Measurements from ENCODE around the gene PABPN1.

The PABPN1 gene

DNA sequence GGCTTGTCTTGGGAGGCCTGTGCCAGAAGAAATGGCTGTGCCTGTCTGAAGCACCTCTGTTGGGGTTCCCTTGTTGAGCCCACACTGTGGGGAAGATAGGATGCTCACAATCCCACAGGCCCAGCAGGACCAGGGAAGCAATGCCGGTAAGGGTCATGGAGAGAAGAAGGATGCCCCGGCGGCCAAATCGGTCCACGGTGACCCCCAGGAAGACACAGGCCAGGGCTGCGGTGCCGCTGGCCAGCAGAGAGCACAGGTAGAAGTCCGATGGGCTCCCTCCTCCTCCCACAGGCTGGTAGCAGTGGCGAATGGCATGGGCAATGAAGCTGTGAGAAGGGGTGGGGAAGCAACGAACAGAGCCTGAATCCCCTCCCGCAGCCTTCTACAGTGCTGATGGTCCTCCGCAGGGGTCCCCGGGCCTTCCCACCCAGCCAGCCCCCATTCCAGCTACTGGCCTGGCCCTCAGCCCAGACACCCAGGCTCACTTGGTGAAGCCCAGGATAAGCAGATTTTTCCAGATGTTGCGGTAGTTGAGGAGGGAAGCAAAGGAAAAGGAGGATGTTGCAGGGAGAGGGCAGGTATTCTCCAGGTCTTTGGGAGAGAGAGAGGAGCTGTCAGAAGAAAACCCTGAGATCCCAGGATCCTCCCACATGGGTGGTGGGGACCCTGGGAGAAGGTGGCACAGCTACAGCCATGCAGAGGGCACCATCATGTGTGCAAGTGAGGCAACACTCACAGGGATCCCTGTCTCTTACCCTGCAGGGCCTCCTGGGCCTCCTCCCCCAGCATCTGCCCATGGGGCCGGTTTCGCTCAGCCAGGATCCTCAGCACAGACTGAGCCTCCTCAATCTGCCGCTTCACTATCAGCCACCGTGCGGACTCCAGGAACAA lies 26.4 kb downstream of the PABPN1 start:
- no peak overlapping the region for H3K27ac ChIP-seq (ENCODE audit: low read length)
- no peaks in the 10 kb centered on the region for H3K9me3 ChIP-seq (ENCODE audit: insufficient read depth, low read length, severe bottlenecking)
- ATAC-seq (ENCODE audit: insufficient read depth, low read depth): no peak
- no peaks in the 10 kb centered on the region for H3K4me1 ChIP-seq (ENCODE audit: insufficient read depth, low read length)
- no peak for DNase-seq
- H3K79me2 ChIP-seq (ENCODE audit: insufficient read depth, low read length): no peaks in the 10 kb centered on the region
- no peak overlapping the region for H3K9ac ChIP-seq (ENCODE audit: low read depth, low read length)
- H3K27me3 ChIP-seq (ENCODE audit: insufficient read depth, low read length, poor library complexity): peaks cover 19% of the 10 kb centered on the region
- TF ChIP-seq EZH2 (IDR thresholded peaks at IDR 0.05; ENCODE audit: borderline replicate concordance, low read depth, low read length, severe bottlenecking): no peak
- TF ChIP-seq, protein P1, sequence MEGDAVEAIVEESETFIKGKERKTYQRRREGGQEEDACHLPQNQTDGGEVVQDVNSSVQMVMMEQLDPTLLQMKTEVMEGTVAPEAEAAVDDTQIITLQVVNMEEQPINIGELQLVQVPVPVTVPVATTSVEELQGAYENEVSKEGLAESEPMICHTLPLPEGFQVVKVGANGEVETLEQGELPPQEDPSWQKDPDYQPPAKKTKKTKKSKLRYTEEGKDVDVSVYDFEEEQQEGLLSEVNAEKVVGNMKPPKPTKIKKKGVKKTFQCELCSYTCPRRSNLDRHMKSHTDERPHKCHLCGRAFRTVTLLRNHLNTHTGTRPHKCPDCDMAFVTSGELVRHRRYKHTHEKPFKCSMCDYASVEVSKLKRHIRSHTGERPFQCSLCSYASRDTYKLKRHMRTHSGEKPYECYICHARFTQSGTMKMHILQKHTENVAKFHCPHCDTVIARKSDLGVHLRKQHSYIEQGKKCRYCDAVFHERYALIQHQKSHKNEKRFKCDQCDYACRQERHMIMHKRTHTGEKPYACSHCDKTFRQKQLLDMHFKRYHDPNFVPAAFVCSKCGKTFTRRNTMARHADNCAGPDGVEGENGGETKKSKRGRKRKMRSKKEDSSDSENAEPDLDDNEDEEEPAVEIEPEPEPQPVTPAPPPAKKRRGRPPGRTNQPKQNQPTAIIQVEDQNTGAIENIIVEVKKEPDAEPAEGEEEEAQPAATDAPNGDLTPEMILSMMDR (IDR thresholded peaks at IDR 0.05; ENCODE audit: borderline replicate concordance, extremely low read depth, low read length, poor library complexity, severe bottlenecking): no peak
- H3K4me2 ChIP-seq (ENCODE audit: insufficient read depth, low read length): no peak overlapping the region
- no peaks in the 10 kb centered on the region for H3K36me3 ChIP-seq (ENCODE audit: insufficient read depth, low read length)
- no peaks in the 10 kb centered on the region for H4K20me1 ChIP-seq (ENCODE audit: insufficient read depth, low read length)
- no peak overlapping the region for H3K4me3 ChIP-seq (ENCODE audit: low read depth in 1 of 2, low read length in 2 of 2)
- no peak overlapping the region for H2AFZ ChIP-seq (ENCODE audit: low read depth, low read length)

DNA sequence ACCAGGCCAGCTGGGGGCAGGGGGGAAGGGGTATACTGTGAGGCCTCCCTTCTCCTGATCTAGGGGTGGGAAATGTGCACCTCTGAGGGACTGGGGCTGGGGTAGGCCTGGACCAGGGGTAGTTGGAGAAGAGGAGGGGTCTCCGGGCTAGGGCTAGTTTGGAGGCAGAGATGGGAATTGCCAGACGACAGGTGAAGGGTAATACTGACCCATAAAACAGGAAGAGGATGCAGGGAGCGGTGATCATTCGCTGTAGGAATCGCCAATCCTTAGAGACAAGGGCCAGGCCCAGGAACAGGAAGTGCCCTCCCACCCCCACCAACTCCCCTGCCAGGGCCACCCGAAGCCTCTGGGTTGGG lies 27.0 kb downstream of the PABPN1 start:
- Histone ChIP-seq H3K79me2 (ENCODE audit: insufficient read depth, low read length) (no peaks in the 10 kb centered on the region), H3K27me3 (ENCODE audit: insufficient read depth, low read length, poor library complexity) (peaks cover 25% of the 10 kb centered on the region), H3K4me1 (ENCODE audit: insufficient read depth, low read length) (no peaks in the 10 kb centered on the region), H3K9ac (ENCODE audit: low read depth, low read length) (no peak overlapping the region), H3K27ac (ENCODE audit: low read length) (no peak overlapping the region), H4K20me1 (ENCODE audit: insufficient read depth, low read length) (no peaks in the 10 kb centered on the region), H3K36me3 (ENCODE audit: insufficient read depth, low read length) (no peaks in the 10 kb centered on the region), H3K9me3 (ENCODE audit: insufficient read depth, low read length, severe bottlenecking) (no peaks in the 10 kb centered on the region), H3K4me3 (ENCODE audit: low read depth in 1 of 2, low read length in 2 of 2) (no peak overlapping the region), H3K4me2 (ENCODE audit: insufficient read depth, low read length) (no peak overlapping the region), H2AFZ (ENCODE audit: low read depth, low read length) (no peak overlapping the region)
- ATAC-seq (ENCODE audit: insufficient read depth, low read depth): no peak
- TF ChIP-seq, protein P1 (IDR thresholded peaks at IDR 0.05; ENCODE audit: borderline replicate concordance, extremely low read depth, low read length, poor library complexity, severe bottlenecking): no peak
- no peak for TF ChIP-seq EZH2 (IDR thresholded peaks at IDR 0.05; ENCODE audit: borderline replicate concordance, low read depth, low read length, severe bottlenecking)
- DNase-seq: no peak

DNA sequence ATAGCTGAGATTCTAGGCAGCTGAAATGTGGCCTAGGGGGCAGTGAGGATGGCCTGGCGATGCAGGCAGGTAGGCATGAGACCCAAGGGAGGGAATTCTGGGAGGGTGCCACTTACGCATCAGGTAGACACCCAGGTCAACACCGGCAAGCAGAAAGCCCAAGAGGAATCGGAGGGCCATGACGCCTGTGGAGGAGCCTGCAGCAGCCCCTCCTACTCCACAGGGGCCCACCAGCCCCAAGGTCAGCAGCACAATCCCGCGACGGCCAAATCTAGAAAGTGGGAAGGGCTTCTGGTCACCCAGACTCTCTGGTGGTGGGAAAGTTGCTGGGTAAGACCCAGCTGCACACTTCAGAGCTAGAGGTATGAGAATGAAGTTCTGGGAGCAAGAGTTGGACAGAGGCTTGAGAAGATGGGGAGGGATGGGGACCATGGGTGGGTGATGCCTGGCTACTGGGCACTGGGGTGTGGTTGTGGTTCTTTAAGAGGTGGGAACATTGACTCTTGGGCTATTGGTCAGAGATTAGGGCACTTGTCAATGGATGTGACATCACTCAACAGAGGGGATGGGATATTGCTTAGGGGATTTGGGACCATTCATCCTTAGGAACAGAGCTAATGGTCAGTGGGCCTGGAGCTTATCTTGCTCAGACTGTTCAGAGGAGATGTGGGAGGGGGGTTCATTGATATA lies 28.0 kb downstream of the PABPN1 start:
- no peaks in the 10 kb centered on the region for H3K36me3 ChIP-seq (ENCODE audit: insufficient read depth, low read length)
- DNase-seq (no peak), ATAC-seq (ENCODE audit: insufficient read depth, low read depth) (no peak)
- no peak overlapping the region for H3K4me2 ChIP-seq (ENCODE audit: insufficient read depth, low read length)
- no peaks in the 10 kb centered on the region for H3K79me2 ChIP-seq (ENCODE audit: insufficient read depth, low read length)
- H3K4me1 ChIP-seq (ENCODE audit: insufficient read depth, low read length): no peaks in the 10 kb centered on the region
- TF ChIP-seq EZH2 (IDR thresholded peaks at IDR 0.05; ENCODE audit: borderline replicate concordance, low read depth, low read length, severe bottlenecking): no peak
- TF ChIP-seq, protein P1 (IDR thresholded peaks at IDR 0.05; ENCODE audit: borderline replicate concordance, extremely low read depth, low read length, poor library complexity, severe bottlenecking): no peak
- no peak overlapping the region for H2AFZ ChIP-seq (ENCODE audit: low read depth, low read length)
- no peaks in the 10 kb centered on the region for H4K20me1 ChIP-seq (ENCODE audit: insufficient read depth, low read length)
- no peak overlapping the region for H3K9ac ChIP-seq (ENCODE audit: low read depth, low read length)
- H3K4me3 ChIP-seq (ENCODE audit: low read depth in 1 of 2, low read length in 2 of 2): no peak overlapping the region
- no peak overlapping the region for H3K27ac ChIP-seq (ENCODE audit: low read length)
- no peaks in the 10 kb centered on the region for H3K9me3 ChIP-seq (ENCODE audit: insufficient read depth, low read length, severe bottlenecking)
- peaks cover 32% of the 10 kb centered on the region for H3K27me3 ChIP-seq (ENCODE audit: insufficient read depth, low read length, poor library complexity)
